Natural killer cell (primary cell): ENCODE measurements around the gene NR2F6. TPM values are rescaled to one million over a fixed set of nuclear protein-coding genes. Genes with fewer than 3 reads are reported as not detected.

Experiments used
- ATAC-seq, 3 donors: fragments of 150-1000 bp in 2 of 3; fragments of 200-7000 bp in 1 of 3; cut with Tn5 transposase; 1 replicate in 1 of 3; 2 replicates in 2 of 3; pipeline ENCODE4 v1.10.0; 2021; ENCODE audit warnings: mild to moderate bottlenecking in 2 of 3, moderate library complexity in 2 of 3
- DNase-seq, 2 donors: peaks; one replicate each; pipeline versions ENCODE4 v3.0.0 to v3.0.0-alpha.2; 2013 to 2021; ENCODE audit warnings: mixed read lengths in 1 of 2
- H3K27ac ChIP-seq: one replicate; pipeline ENCODE4 v1.5.1; 2013; ENCODE audit warnings: mild to moderate bottlenecking, low read length
- H3K27me3 ChIP-seq: one replicate; pipeline ENCODE4 v1.6.1; 2013; ENCODE audit warnings: low read length; ENCODE audit not compliant: control insufficient read depth, insufficient read depth
- H3K36me3 ChIP-seq: one replicate; pipeline ENCODE4 v1.6.1; 2013; ENCODE audit warnings: low read length; ENCODE audit not compliant: control insufficient read depth, insufficient read depth
- H3K4me1 ChIP-seq: one replicate; pipeline ENCODE4 v1.6.1; 2013; ENCODE audit warnings: low read length; ENCODE audit not compliant: control insufficient read depth, insufficient read depth
- H3K4me3 ChIP-seq: one replicate; pipeline ENCODE4 v1.5.1; 2013; ENCODE audit warnings: low read length
- H3K9me3 ChIP-seq: one replicate; pipeline ENCODE4 v1.6.1; 2013; ENCODE audit warnings: low read length; ENCODE audit not compliant: control insufficient read depth, insufficient read depth
- H3K27ac Mint-ChIP-seq, 2 donors: one replicate each; pipeline ENCODE4 v1.8.0; 2022; ENCODE audit warnings: mild to moderate bottlenecking in 2 of 2, mixed read lengths in 2 of 2, moderate library complexity in 1 of 2
- H3K27me3 Mint-ChIP-seq, 2 donors: one replicate each; pipeline ENCODE4 v1.8.0; 2022; ENCODE audit warnings: low read depth in 2 of 2, mixed read lengths in 2 of 2
- H3K36me3 Mint-ChIP-seq: one replicate; pipeline ENCODE4 v1.8.0; 2022; ENCODE audit warnings: mixed read lengths
- H3K4me1 Mint-ChIP-seq, 2 donors: one replicate each; pipeline ENCODE4 v1.8.0; 2022; ENCODE audit warnings: mixed read lengths in 2 of 2
- H3K4me3 Mint-ChIP-seq: one replicate; pipeline ENCODE4 v1.8.0; 2022; ENCODE audit warnings: mild to moderate bottlenecking, moderate library complexity, mixed read lengths
- H3K9me3 Mint-ChIP-seq, 2 donors: one replicate each; pipeline ENCODE4 v1.8.0; 2022; ENCODE audit warnings: mixed read lengths in 2 of 2
- CTCF ChIP-seq: fragments of 200-600 bp; IDR thresholded peaks from one replicate; pipeline ENCODE4 v1.8.0; 2022; ENCODE audit warnings: antibody characterized with exemption
- WGBS: methylation state at CpG from one replicate; pipeline ENCODE4 v1.1.7; 2013; ENCODE audit warnings: missing lambda C conversion rate; ENCODE audit not compliant: insufficient coverage; 5-methylcytosine and 5-hydroxymethylcytosine counted together
- intact Hi-C: fragments of 100-400 bp; cut with micrococcal nuclease; formaldehyde crosslinking; loops from one replicate; pipeline ENCODE4 v1.14.2; 2022
- total RNA-seq, 4 donors: library from RNA; stranded (reverse); fragments of 120-200 nt in 1 of 4; gene quantifications; one replicate each; pipeline versions ENCODE4 v1.2.3 to v1.2.4, GENCODE V29; 2013 to 2022

Gene NR2F6
- total RNA-seq, 3 donors from 2014 or later (not counting 1 experiment from before 2014, with no cell fraction given) = 1.3 to 4.2 (median 1.8) TPM

GRCh38 chr19:17246681-17247425, 1.1 kb upstream of the NR2F6 start:
- Mint-ChIP-seq H3K4me1 (peaks cover 0 to 21% of the 10 kb centered on the region in 2 donors), H3K36me3 (no peaks in the 10 kb centered on the region), H3K4me3 (peak overlapping the region; percentile 89), H3K9me3 (no peaks in the 10 kb centered on the region), H3K27ac (peak overlapping the region in 1 of 2 donors; percentile 83), H3K27me3 (no peaks in the 10 kb centered on the region)
- no peak for TF ChIP-seq CTCF
- Histone ChIP-seq H3K9me3 (no peaks in the 10 kb centered on the region), H3K36me3 (no peaks in the 10 kb centered on the region), H3K4me1 (peaks cover 19% of the 10 kb centered on the region), H3K27me3 (no peaks in the 10 kb centered on the region), H3K27ac (no peak overlapping the region), H3K4me3 (peak overlapping the region; percentile 64)
- peak in 1 of 2 donors; percentile 5 for DNase-seq
- ATAC-seq = peak in 1 of 3 donors; percentile 1
- intact Hi-C loops = no loop called here
- WGBS = 37% methylated on average over 21 of the region's 21 CpGs

GRCh38 chr19:17244618-17245534, 843 bp downstream of the NR2F6 start:
- TF ChIP-seq CTCF = no peak
- Mint-ChIP-seq H3K36me3 (no peaks in the 10 kb centered on the region), H3K4me3 (peak overlapping the region; percentile 35), H3K27me3 (no peaks in the 10 kb centered on the region), H3K4me1 (peaks cover 0 to 21% of the 10 kb centered on the region in 2 donors), H3K9me3 (no peaks in the 10 kb centered on the region), H3K27ac (no peak overlapping the region)
- DNase-seq = peak in 1 of 2 donors; percentile 52
- Histone ChIP-seq H3K4me3 (peak overlapping the region; percentile 12), H3K4me1 (peaks cover 19% of the 10 kb centered on the region), H3K9me3 (no peaks in the 10 kb centered on the region), H3K27ac (no peak overlapping the region), H3K27me3 (no peaks in the 10 kb centered on the region), H3K36me3 (no peaks in the 10 kb centered on the region)
- WGBS = 5% methylated on average over 100 of the region's 100 CpGs
- peak in 1 of 3 donors; percentile 1 for ATAC-seq
- intact Hi-C loops = no loop called here

- Mint-ChIP-seq H3K36me3 (no peaks in the 10 kb centered on the region), H3K4me1 (peaks cover 0 to 21% of the 10 kb centered on the region in 2 donors), H3K27ac (no peak overlapping the region), H3K4me3 (peak overlapping the region; percentile 35), H3K27me3 (no peaks in the 10 kb centered on the region), H3K9me3 (no peaks in the 10 kb centered on the region)
- Histone ChIP-seq H3K36me3 (no peaks in the 10 kb centered on the region), H3K4me1 (peaks cover 19% of the 10 kb centered on the region), H3K4me3 (no peak overlapping the region), H3K27me3 (no peaks in the 10 kb centered on the region), H3K9me3 (no peaks in the 10 kb centered on the region), H3K27ac (no peak overlapping the region)
- intact Hi-C loops = no loop called here
- ATAC-seq = no peak
- DNase-seq = no peak
- WGBS = 79% methylated on average over 51 of the region's 52 CpGs
- TF ChIP-seq CTCF = no peak
Measured at GRCh38 chr19:17243830-17244617, 1.7 kb downstream of the NR2F6 start.
